Naive B cell (primary cell): ENCODE measurements around the gene LTB4R2. TPM values are rescaled to one million over a fixed set of nuclear protein-coding genes. Genes with fewer than 3 reads are reported as not detected.
A peak's percentile ranks its signal among the peaks of the same experiment; 100 is the strongest.

Source experiments
- ATAC-seq, 2 donors: fragments of 150-1000 bp; cut with Tn5 transposase; 2 replicates each; pipeline ENCODE4 v1.10.0; 2021; ENCODE audit warnings: low read depth in 2 of 2, mild to moderate bottlenecking in 2 of 2, moderate library complexity in 2 of 2
- DNase-seq: peaks from one replicate; pipeline ENCODE4 v3.0.0; 2022
- H3K27ac Mint-ChIP-seq, 6 donors: one replicate each; pipeline ENCODE4 v1.8.0; 2020 to 2022; ENCODE audit warnings: mild to moderate bottlenecking in 6 of 6, mixed read lengths in 6 of 6, moderate library complexity in 5 of 6, inconsistent platforms in 2 of 6
- H3K27me3 Mint-ChIP-seq, 3 donors: one replicate each; pipeline ENCODE4 v1.8.0; 2021 to 2022; ENCODE audit warnings: mixed read lengths in 3 of 3, mild to moderate bottlenecking in 1 of 3
- H3K36me3 Mint-ChIP-seq, 2 donors: one replicate each; pipeline ENCODE4 v1.8.0; 2020 to 2022; ENCODE audit warnings: mixed read lengths in 2 of 2, inconsistent platforms in 1 of 2, mild to moderate bottlenecking in 1 of 2
- H3K4me1 Mint-ChIP-seq, 3 donors: one replicate each; pipeline ENCODE4 v1.8.0; 2020 to 2022; ENCODE audit warnings: mixed read lengths in 3 of 3, inconsistent platforms in 1 of 3, mild to moderate bottlenecking in 1 of 3, moderate library complexity in 1 of 3
- H3K4me3 Mint-ChIP-seq, 8 donors: one replicate each; pipeline ENCODE4 v1.8.0; 2020 to 2022; ENCODE audit warnings: mild to moderate bottlenecking in 8 of 8, mixed read lengths in 8 of 8, moderate library complexity in 8 of 8, inconsistent platforms in 2 of 8
- H3K9me3 Mint-ChIP-seq, 7 donors: one replicate each; pipeline ENCODE4 v1.8.0; 2020 to 2022; ENCODE audit warnings: mixed read lengths in 7 of 7, mild to moderate bottlenecking in 5 of 7, inconsistent platforms in 2 of 7, moderate library complexity in 1 of 7
- polyA plus RNA-seq, 6 donors: library from polyadenylated mRNA; unstranded; fragments of 300-500 nt; fragmentation: Illumina TruSeq; gene quantifications; one replicate each; pipeline ENCODE4 v1.2.3, GENCODE V29; 2021; ENCODE audit warnings: low read depth in 6 of 6

The LTB4R2 gene, protein sequence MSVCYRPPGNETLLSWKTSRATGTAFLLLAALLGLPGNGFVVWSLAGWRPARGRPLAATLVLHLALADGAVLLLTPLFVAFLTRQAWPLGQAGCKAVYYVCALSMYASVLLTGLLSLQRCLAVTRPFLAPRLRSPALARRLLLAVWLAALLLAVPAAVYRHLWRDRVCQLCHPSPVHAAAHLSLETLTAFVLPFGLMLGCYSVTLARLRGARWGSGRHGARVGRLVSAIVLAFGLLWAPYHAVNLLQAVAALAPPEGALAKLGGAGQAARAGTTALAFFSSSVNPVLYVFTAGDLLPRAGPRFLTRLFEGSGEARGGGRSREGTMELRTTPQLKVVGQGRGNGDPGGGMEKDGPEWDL
- polyA plus RNA-seq, result 1 to 10 TPM in 1 of 6 donors, under 1 TPM in 5; 0.28 to 1.2 (median 0.69) TPM

DNA sequence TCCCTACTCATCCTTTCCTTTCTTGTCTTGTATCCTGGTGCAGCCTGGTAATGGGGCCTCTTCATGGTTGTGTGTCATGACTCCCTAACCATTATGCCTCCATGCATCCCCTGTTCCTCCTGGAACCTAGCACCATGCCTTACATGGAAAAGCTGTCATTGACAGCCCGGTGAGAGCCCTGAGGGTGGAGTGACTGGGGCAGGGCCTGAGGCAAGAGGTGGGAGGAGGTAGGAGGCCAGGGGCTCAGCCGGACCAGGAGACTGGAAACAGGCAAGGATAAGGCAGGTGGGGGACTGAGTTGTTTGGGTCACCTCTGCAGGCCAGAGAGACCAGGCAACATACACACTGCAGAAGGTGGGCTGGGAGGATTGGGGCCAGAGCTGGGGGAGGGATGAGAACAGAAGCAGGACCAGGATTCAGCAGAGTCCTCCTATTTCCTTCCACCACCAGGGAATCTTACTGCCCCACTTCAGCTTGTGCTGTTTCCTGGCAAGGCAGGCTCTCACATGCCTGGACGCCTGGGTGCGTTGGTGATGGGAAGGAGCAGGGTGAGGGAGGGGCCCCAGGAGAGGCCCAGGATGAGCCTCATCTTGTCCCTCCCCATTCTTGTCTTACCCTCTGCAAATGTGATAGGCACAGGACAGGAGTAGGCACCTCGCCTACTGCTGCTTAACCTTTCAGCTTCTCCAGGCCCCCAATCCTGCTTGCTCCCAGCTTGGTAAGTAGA is at the start of gene LTB4R2:
Gene LTB4R2 (plus strand): TSS at position 603 of the 727 bp plus-strand sequence. CDS start 525 bp downstream, outside the sequence.
- no peak for DNase-seq
- H3K27ac Mint-ChIP-seq, result peak within 1 kb of the TSS; percentile 78 to 93 (median 90)
- peaks cover 50 to 68% (median 65%) of the 10 kb centered on the region in 3 donors for H3K4me1 Mint-ChIP-seq
- no peaks in the 10 kb centered on the region for H3K27me3 Mint-ChIP-seq
- no peaks in the 10 kb centered on the region for H3K9me3 Mint-ChIP-seq
- peak within 1 kb of the TSS; percentile 78 to 88 (median 83) for H3K4me3 Mint-ChIP-seq
- H3K36me3 Mint-ChIP-seq, result peaks cover 8 to 14% of the 10 kb centered on the region in 2 donors
- ATAC-seq, result no peak

DNA sequence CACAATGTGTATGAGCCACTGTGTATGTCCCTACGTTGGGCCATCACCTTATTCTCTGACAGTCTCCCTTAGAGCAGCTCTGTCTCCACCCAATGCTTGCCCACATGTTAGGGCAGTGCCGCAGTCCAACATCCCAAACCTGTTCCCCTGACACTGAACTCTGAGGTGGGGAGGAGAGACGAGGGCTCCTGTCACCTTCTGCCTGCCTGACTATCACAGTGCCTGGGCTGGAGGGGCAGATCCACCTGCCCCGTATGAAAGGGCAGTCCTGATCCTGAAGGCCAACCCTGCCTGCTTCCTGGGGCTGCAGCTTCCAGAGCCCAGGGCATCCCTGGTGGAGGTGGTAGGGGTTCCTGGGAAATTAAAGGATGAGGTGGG is 49.2 kb upstream of the LTB4R2 start:
- Mint-ChIP-seq H3K4me1 (no peaks in the 10 kb centered on the region), H3K27ac (peak overlapping the region in 1 of 6 donors; percentile 12), H3K9me3 (no peaks in the 10 kb centered on the region), H3K4me3 (no peak overlapping the region), H3K27me3 (no peaks in the 10 kb centered on the region), H3K36me3 (peaks cover 0 to 7% of the 10 kb centered on the region in 2 donors)
- DNase-seq (no peak), ATAC-seq (no peak)

DNA sequence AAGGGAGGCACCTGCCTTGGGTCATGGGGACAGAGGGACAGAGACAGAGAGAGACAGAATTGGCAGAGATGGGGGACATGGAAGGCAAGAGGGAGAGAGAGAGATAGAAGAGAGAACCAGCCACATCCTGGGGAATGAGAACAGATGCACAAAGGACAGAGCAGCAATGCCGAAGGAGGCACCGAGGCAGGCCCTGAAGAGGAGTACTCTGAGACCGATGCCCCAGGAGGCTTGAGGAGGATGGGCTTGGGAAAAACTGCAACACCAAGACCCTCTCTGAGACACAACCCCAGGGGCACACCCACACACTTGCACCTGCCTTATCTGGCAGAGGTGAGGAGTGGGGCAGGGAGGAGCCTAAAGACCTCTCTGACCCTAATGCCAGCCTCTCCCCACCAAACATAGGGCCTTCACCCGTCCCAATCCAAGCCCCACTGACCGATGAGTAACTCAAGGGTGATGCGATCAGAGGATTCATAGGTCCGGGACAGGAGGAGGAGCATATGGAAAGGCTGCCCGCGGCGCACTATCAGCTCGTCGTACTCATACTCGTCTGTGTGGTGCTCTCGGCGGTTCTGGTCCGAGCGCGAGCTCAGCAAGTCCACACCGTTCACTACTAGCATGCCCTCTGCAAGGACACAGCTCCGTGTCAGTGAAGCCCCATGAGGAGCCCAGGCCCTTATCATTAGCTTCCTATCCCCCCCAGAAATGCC is 48.5 kb upstream of the LTB4R2 start:
- no peak overlapping the region for H3K4me3 Mint-ChIP-seq
- DNase-seq (no peak), ATAC-seq (no peak)
- H3K9me3 Mint-ChIP-seq, result no peaks in the 10 kb centered on the region
- H3K27ac Mint-ChIP-seq, result peak overlapping the region in 4 of 6 donors; percentile 12 to 80 (median 60)
- H3K27me3 Mint-ChIP-seq, result no peaks in the 10 kb centered on the region
- H3K4me1 Mint-ChIP-seq, result peaks cover 0 to 4% (median 0%) of the 10 kb centered on the region in 3 donors
- H3K36me3 Mint-ChIP-seq, result peaks cover 0 to 10% of the 10 kb centered on the region in 2 donors

DNA sequence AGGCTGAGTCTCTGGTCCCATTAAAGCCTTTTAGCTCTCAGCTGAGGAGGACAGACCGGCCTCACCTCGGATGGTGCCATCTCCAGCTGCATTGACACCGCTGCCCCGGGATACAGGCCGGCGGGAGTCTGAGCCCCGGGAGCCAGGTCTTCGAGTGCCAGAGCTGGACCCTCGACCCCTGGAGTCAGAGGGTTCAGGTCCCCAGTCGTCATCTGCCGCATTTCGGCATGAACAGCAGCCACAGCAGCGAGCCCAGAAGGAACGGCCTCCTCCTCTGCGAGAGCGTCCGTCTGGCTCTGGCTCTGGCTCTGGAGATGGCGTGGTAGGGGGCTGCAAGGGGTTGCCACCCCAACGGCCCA is 48.0 kb upstream of the LTB4R2 start:
- H3K27me3 Mint-ChIP-seq, result no peaks in the 10 kb centered on the region
- no peak overlapping the region for H3K4me3 Mint-ChIP-seq
- H3K27ac Mint-ChIP-seq, result peak overlapping the region in 1 of 6 donors; percentile 49
- peaks cover 3 to 16% of the 10 kb centered on the region in 2 donors for H3K36me3 Mint-ChIP-seq
- H3K9me3 Mint-ChIP-seq, result no peaks in the 10 kb centered on the region
- H3K4me1 Mint-ChIP-seq, result peaks cover 0 to 9% (median 3%) of the 10 kb centered on the region in 3 donors
- ATAC-seq, result no peak
- DNase-seq, result no peak

DNA sequence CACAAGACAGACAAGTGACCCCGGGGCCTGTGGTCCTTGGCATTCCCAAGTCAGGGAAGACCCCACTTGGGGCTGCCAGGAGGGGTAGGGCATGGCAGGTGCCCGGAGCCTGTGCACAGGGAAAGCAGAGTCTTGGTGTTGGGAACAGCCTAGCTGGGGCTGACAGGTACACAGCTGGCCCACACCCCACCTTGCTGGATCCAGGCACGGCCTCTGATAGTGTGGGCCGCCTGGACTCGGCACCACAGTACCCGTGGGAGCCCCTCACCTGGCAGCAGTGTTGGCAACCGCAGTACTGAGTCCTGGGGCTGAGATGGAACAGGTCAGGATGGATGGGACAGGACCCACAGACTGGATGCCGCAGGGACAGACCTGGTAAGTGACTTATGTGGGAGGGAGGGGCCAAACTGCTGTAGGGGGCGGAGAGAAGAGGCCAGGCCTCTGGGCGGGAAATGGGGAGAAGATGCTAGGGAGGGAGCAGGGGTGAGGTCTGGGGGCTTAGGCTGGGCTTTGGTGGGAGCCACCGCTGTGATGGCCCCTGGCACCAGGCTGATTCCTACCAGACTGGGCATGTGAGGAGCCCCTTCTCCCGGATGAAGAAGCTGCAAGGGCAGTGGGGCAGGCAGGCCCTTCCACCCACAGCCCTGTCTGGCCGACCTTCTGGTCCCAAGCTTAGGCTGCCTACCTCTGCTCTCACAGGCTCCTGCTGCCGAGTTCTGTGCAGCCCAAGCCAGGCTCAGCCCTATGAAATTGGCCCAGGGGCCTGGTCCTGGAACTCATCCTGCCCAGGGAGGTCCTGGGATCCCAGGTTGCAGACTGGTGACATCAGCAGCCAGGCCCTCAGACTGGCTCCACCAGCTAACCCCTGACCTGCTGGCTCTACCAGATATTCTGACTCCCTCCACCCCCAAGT is 46.9 kb upstream of the LTB4R2 start, which contains the start of gene TGM1:
Gene TGM1 (minus strand): TSS at position 357 of the 913 bp plus-strand sequence. CDS start 825 bp downstream, outside the sequence.
- ATAC-seq (no peak), DNase-seq (no peak)
- Mint-ChIP-seq H3K4me1 (peaks cover 0 to 14% (median 6%) of the 10 kb centered on the region in 3 donors), H3K4me3 (no peak within 1 kb of the TSS), H3K27ac (peak within 1 kb of the TSS in 3 of 6 donors; percentile 50 to 86 (median 61)), H3K27me3 (no peaks in the 10 kb centered on the region), H3K36me3 (peaks cover 7 to 22% of the 10 kb centered on the region in 2 donors), H3K9me3 (no peaks in the 10 kb centered on the region)

DNA sequence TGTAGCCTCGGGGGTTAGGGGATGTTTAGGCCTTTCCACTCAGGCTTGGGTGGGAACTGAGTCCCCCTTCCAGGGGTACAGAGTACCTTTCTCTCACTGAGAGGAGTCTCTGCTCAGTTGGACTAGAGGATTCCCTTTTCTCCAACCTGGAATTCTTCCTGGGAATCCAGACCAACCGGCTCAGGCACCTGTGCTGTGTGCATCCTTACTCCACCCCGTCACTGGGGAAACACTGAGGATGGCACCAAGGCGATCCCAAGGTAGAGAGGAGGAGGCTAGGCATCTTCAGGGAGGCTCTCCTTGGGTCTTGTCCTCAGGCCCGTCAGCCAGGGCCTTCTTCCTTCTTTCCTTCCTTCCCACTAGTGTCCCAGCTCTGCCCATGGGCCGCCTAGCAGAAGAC is 46.1 kb upstream of the LTB4R2 start:
- H3K27me3 Mint-ChIP-seq, result no peaks in the 10 kb centered on the region
- H3K27ac Mint-ChIP-seq, result no peak overlapping the region
- no peak overlapping the region for H3K4me3 Mint-ChIP-seq

DNA sequence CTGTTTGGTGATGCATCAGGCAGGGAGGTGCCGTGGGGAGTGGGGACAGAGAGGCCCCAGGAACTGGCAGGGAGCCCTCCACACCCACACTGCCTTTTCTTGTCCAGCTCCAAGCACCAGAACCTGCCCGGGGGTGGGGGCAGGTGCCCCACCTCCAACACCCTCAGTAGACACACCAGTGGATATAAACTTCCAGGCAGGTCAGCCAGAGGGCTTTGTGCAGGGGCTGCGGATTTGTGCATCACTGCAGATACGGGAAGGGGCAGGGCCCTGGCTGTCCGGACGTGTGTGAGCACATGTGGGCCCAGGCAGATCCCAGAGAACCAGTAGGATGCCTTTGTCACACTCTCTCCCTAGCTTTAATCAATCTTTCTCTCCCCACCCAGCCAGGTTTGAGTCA is 45.6 kb upstream of the LTB4R2 start:
- Mint-ChIP-seq H3K36me3 (peaks cover 7 to 22% of the 10 kb centered on the region in 2 donors), H3K27me3 (no peaks in the 10 kb centered on the region), H3K4me1 (peaks cover 0 to 14% (median 9%) of the 10 kb centered on the region in 3 donors), H3K4me3 (no peak overlapping the region), H3K9me3 (no peaks in the 10 kb centered on the region), H3K27ac (peak overlapping the region in 1 of 6 donors; percentile 84)
- DNase-seq, result no peak
- ATAC-seq, result no peak

More for the DNA sequence above, 46.1 kb upstream of the LTB4R2 start:
- Mint-ChIP-seq H3K4me1 (peaks cover 0 to 14% (median 9%) of the 10 kb centered on the region in 3 donors), H3K36me3 (peaks cover 7 to 22% of the 10 kb centered on the region in 2 donors), H3K9me3 (no peaks in the 10 kb centered on the region)
- ATAC-seq, result no peak
- DNase-seq, result no peak

DNA sequence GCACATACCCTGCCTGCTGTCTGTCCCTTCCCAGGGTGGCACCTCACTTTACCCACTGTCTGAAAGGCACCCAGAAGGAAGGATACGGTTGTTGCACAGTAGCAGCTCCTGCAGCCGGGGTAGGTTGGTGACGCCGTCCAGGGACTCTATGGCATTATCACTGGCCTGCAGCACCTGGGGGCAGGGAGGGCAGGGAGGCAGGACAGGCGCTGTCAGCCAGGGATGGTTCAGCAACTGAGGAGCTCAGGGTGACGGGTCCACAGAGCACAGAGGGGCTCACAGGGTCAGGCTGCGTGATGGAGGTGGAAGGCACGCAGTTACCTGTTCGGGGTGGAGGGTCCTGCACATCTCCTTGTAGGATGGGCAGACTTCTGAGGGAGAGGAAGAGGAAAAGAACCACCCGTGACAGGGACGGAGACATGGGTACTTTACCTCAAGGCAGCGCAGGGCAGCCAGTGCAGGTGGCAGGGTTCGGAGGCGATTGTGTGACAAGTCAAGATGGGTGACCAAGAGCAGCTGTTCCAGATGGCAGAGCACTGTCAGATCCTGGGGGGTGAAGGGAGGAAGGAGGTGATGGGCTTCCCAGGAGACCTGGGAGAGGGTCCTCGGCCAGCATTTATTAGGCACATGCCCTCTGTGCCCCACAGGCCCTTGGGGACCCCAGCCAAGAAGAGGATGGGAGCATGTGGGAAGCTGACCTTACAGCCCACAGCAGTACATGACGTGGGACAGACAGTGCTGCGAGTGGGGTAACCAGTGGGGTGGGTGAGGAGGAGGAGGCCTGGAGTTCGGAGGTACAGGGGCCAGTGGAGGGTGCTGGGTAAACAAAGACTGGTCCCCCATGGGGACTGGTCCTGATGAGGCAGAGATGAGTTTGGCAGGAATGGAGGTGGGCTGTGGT is 43.3 kb upstream of the LTB4R2 start:
- DNase-seq (no peak), ATAC-seq (no peak)
- Mint-ChIP-seq H3K27ac (peak overlapping the region in 3 of 6 donors; percentile 18 to 69 (median 69)), H3K4me1 (peaks cover 6 to 22% (median 15%) of the 10 kb centered on the region in 3 donors), H3K36me3 (peaks cover 7 to 15% of the 10 kb centered on the region in 2 donors), H3K4me3 (peak overlapping the region in 1 of 8 donors; percentile 6), H3K27me3 (no peaks in the 10 kb centered on the region), H3K9me3 (no peaks in the 10 kb centered on the region)

DNA sequence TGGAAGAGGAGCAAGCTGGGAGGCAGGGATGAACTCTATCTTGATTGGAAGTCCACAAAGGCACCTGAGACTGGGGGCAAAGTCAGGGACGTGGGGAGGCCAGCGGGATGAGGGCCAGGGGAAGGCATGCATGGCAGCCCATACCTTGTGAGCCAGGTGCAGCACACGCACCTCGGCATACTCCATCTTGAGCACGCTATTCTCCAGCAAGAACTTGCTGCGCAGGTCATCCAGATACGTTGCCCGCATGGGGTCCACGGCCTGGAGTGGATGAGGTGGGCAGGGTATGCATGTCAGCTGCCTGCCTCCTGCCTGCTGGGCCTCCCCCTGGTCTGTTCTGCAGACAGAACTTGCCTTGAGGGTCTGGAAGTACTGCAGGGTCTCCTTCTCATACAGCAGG is 42.4 kb upstream of the LTB4R2 start:
- ATAC-seq (no peak), DNase-seq (no peak)
- no peaks in the 10 kb centered on the region for H3K27me3 Mint-ChIP-seq
- peaks cover 15 to 31% (median 24%) of the 10 kb centered on the region in 3 donors for H3K4me1 Mint-ChIP-seq
- peaks cover 7 to 15% of the 10 kb centered on the region in 2 donors for H3K36me3 Mint-ChIP-seq
- H3K4me3 Mint-ChIP-seq, result no peak overlapping the region
- no peaks in the 10 kb centered on the region for H3K9me3 Mint-ChIP-seq
- peak overlapping the region in 1 of 6 donors; percentile 76 for H3K27ac Mint-ChIP-seq

DNA sequence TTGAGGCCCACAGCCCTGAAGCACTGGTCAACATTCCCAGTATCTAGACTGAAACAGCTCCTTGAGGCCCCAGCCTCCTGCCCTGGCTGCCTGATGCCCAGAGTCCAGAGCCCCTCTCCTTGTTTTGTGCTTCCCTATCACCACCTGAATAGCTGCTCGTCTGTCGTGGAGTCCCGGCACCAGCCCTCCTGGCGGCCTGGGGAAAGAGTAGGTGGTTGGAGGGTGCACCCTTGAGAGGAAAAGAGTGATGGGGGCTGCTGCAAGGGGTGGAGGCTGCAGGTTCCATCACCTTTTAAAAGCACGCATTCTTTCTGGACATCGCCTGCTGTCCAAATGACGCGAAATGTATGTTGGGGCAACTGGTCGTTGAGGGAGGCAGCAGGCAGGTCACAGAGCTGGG is 41.7 kb upstream of the LTB4R2 start:
- peaks cover 7 to 15% of the 10 kb centered on the region in 2 donors for H3K36me3 Mint-ChIP-seq
- no peak for ATAC-seq
- no peaks in the 10 kb centered on the region for H3K9me3 Mint-ChIP-seq
- H3K27ac Mint-ChIP-seq, result no peak overlapping the region
- H3K4me3 Mint-ChIP-seq, result no peak overlapping the region
- peaks cover 20 to 35% (median 29%) of the 10 kb centered on the region in 3 donors for H3K4me1 Mint-ChIP-seq
- H3K27me3 Mint-ChIP-seq, result no peaks in the 10 kb centered on the region
- no peak for DNase-seq

DNA sequence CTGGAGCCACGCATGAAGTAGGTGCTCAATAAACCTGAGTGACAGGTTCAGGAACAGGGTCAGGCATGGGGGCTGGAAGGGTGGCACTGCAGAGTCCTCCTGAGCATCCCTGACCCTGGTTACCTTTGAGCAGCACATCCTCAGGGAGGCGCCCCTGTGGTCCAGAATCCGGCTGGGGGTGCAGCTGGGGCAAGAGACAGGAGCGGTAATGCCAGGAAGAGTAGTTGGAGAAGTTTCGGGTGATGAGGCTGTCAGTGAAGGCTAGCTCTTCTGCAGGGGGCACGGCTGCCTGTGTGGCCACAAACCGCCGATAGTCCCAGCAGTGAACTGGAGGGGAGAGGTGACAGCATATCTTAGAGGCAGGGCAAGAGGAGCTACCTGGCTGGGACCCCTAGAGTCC is 40.6 kb upstream of the LTB4R2 start:
- H3K36me3 Mint-ChIP-seq, result peaks cover 7 to 15% of the 10 kb centered on the region in 2 donors
- ATAC-seq (no peak), DNase-seq (no peak)
- H3K9me3 Mint-ChIP-seq, result no peaks in the 10 kb centered on the region
- H3K27ac Mint-ChIP-seq, result peak overlapping the region in 1 of 6 donors; percentile 57
- H3K4me1 Mint-ChIP-seq, result peaks cover 26 to 45% (median 41%) of the 10 kb centered on the region in 3 donors
- peak overlapping the region in 3 of 8 donors; percentile 2 to 68 (median 6) for H3K4me3 Mint-ChIP-seq
- no peaks in the 10 kb centered on the region for H3K27me3 Mint-ChIP-seq
